UCSD-AML1 (cell line): Measurements from ENCODE around the gene SLC1A2.

Experiments used
- DNase-seq: peaks from one replicate; lab custom pipeline; 2025; ENCODE audit not compliant: unreplicated experiment; lab: John Stamatoyannopoulos, UW

Gene SLC1A2

DNA sequence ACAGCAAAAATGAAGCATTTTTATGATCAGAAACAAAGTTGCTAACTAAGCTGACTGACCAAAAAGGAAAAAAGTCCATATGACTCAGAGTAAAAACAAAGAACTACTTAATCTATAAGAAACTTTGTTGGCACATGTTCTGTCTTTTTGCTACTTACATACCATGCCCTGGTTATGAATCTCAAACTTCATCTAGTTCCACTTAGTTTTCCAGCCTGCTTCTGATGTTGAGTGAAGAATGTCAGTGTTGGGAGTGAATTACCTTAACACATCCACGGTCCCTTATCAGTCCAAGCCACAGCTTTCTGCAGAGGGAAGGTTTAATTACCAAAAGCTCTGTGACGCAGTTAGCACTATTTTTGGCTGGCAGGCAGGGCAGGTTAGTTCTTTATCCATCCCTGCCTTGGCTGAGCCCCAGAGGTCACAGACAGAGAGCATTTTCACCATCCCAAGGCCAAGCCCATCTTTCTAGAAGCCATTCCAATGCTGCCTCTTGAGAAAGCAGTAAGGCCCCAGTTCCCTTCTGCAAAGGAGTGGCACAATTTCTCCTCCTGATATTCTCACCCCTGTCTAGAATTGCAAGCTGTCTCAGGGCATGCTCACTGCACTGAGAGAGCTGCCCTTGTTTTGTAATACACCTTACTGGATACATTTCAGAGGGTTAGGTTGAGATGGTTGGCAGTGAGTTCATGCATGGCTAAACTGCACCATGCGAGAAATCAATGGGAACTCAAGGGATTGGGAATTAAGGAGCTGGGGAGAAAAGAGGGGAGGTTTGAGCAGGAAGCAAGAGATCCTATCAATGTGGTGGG, 67.1 kb downstream of the SLC1A2 start:
- no peak for DNase-seq

- no peak for DNase-seq
Measured at GRCh38 chr11:35349897-35350296, 69.5 kb downstream of the SLC1A2 start.

DNA sequence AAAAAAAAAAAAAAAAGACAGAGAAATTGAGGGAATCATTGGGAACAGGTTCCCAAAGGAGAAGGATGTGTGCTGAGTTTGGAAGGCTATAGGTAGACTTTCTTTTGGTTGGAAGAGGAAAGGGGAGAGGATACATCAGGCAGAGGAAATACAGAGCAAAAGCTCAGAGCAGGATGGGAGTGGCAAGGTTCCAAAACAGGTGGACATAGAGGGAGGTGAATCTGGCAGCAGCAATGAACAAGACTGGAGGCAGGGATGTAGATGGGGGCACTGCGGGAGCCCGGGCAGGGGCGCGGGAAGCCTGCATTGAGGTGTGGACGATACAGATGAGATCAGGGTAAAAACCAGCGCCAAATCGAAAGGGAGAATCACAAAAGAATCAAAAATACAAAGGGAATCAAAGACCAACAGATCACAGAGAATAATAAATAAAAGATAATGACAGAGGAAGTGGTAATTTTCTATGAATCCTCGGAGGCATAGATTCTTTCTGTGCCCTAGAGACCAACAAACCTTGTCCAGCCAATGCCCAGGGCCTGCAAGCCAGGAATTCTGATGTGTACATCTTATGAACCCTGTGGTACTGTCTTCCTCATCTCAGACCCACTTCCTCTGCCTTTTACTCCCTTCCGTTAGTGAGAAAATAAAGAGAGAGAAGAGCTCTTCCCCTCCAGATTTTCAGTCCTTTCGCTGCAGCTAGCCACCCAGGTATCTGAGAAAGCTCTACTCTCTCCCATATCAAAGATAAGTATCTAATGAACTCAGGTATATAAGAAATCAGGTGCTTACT, 70.3 kb downstream of the SLC1A2 start:
- DNase-seq, result no peak

DNA sequence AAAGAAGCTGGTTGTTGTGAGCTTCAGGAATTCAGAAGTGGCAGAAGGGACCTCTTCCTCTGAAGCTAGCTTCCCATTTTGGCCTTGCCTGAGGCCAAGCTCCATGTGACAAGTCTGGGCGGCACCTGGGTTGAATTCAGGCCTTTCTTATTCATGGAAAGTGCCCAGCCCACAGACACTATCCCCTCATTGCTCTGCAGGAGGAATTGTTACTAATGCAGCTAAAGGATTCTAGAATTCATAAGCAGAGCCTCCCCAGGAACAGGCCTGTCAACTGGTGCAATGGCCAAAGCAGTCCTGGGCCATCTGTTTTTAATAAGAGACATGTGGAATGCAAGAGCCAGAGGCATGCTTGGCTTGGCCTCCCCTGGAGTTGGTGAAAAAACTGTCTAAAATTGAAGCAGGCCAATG, 71.4 kb downstream of the SLC1A2 start:
- DNase-seq, result no peak

DNA sequence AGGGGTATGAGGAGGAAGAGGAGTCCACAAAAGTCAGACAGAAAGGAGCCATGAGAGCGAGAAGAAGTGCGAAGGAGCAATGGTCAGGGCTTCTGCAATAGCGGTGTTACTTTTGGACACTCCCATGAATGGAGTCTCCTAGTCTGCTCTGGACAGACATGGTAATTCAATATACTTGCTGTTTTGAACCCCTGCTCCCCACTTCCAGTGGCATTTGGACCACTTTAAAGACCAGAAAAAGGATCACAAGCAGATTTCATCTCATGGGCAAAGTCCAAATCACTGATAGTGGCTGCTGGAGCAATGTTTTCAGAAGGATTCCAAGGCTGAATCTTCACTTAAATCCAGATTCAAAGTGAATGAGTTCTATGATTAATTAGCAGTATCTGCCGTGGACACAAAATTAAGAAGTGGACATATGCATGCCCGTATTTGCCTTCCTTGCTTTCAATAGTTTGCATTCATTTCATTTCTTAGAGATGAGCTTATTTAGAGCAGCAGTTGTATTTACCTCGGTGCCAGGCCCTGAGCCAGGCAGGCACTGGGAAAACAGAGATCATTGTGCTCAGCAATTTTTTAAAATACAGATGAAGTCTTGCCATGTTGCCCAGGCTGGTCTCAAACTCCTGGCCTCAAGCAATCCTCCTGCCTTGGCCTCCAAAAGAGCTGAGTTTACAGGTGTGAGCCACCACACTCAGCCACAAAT, 72.0 kb downstream of the SLC1A2 start:
- no peak for DNase-seq

GRCh38 chr11:35346472-35347156, 72.7 kb downstream of the SLC1A2 start:
- no peak for DNase-seq

DNA sequence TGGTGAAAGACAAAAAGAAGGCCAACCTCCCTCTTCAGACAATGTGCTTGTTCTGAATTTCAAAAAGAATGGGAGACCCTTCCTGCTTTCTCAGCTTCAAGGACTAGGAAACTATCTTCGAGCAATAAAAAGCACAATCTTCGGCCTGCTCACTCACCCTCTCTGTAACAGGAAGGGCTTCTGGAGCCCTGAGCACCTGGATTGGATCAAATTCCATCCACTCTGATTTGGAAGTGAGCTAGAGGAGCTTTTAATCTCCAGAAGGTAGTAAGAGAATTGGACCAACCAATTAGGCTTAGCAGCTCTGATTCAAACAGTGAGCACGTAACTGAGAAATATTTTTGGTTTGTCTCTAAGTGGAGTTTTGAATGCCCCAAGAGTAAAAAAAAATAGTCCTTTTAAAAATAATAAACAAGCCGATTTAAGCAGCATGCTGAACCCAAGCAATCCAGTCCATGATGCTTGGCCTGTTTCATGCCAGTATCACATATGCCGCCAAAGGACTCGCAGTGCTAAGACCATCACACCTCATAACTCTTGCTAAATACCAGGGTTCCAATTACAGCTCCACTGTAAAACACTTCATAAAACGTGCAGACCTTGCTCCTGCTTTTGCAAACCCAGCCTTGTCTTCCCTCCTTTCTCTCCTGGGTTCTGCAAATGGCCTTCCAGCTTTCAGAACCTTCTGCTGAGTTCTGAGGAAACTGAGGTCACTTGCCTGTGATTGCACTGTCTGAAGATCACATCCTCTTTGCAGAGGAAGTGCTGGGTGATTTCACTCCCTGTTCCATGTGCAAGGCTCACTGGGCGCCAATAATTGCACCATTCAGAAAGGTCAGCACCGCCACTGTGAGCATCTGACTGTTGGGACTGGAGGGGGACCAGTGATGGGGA, 74.4 kb downstream of the SLC1A2 start:
- no peak for DNase-seq

DNA sequence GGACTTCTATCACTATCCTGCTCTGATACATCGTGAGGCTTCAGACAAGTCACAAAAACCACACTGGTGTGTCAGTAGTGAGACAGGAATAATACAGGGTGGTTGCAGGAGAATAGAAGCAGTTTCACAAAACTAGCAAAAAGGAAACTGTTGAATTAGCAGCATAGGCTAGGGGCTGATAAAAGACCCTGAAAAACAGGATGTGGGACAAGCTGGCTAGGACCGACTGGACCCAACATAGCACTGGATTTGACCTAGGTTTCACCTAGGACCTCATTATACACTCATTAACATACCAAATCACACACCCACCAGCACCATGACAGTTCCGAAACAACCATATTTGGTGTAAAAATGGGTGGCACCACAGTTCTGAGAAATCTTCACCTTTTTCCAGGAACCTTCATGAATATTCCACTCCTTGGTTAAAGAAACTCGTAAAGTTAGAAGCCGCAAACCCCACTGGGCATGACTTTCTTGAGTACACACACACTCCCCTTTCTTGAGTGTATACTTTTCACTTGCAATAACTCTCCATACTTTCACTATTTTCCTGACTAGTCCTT, 76.2 kb downstream of the SLC1A2 start:
- no peak for DNase-seq

DNA sequence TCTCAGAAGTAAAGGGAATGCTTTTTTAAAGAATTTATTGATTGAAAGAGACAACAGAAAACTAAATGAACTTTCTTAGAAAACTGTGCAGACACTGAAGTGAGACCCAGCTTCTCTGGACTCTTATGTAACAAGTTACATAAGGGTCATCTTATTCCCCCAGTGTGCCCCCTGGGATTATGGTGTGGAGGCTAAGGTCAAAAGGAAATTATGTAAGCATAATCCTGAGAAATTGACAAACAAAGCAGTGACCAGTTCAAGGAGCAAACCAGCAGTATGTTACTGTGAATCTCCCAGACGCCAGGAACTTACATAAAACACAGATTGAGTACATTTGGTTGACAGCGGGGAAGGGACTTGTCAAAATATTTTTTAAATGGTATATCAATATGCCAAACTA, 78.6 kb downstream of the SLC1A2 start:
- DNase-seq, result no peak

DNA sequence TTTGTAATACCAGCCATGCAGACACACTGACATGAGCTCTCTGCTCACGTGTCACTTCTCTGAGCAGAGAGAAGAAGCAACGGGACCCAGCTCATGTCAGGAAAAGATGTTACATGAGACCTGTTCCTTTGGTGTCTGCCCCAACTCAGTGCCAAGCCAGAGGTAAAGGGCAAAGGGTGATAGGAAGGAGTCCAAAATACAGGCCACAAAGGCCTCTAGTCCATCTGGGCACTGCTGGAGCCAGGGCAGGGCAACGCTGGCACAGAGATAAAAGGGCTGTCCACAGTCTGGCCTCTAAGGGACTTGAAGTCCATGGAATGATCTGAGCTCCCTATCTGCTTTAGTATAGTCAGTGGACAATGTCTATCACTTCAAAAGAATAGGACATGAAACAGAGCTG, 79.3 kb downstream of the SLC1A2 start:
- no peak for DNase-seq

GRCh38 chr11:35338921-35339320, 80.4 kb downstream of the SLC1A2 start:
- no peak for DNase-seq

GRCh38 chr11:35337914-35338305, 81.4 kb downstream of the SLC1A2 start:
- no peak for DNase-seq

DNA sequence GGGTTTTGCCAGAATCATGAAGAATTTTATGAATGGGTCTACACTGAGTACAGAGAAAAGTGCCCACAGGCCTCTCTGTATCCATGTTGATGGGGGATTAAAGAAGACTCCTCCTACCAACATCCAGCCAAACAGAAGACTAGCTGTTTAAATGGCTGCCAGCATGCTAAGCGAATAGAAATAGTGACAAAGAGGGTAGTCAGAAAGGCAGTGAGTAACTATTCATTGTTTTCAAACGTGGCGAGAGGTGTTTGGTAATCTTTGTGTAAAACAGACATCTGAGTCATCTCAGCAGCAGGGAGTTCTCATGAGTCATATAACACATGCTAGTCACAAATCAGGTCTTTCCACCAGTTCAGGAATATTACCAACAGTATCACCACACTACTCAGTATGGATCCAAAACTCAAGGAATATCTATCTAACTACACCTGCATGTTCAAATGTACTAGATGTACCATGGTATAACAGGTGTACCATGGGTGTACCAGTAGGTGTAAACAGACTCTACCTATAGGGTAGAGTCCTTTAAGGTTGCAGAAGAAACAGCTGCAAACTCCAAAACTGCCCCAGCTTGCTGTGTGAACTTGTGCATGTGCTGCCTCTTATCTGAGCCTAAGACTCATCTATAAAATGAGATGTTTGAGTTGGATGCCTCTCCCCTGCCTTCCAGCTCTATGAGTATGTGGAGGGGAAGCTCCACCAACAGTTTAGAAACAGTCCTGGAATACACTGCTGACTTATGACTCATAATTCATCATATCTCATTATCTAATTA, 82.0 kb downstream of the SLC1A2 start:
- no peak for DNase-seq

DNA sequence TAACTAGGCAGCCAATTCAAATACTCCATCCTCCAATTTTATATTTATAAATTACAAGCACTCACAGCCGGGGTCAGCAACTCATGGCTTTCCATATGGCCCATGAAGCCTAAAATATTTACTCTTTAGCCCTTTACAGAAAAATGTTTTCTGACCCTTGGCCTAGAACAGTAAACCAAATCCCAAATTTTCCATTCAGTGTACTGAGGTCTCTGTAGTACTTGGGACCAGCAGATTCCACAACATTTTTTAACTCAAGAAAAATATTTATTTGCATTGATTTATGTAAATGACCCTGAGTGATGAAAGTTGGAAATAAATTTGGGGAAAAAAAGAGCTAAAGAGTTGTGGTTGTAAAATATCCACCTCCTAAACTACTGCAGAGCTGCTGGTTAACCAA, 82.6 kb downstream of the SLC1A2 start:
- DNase-seq, result no peak

- no peak for DNase-seq
Measured at GRCh38 chr11:35335226-35335625, 84.1 kb downstream of the SLC1A2 start.

DNA sequence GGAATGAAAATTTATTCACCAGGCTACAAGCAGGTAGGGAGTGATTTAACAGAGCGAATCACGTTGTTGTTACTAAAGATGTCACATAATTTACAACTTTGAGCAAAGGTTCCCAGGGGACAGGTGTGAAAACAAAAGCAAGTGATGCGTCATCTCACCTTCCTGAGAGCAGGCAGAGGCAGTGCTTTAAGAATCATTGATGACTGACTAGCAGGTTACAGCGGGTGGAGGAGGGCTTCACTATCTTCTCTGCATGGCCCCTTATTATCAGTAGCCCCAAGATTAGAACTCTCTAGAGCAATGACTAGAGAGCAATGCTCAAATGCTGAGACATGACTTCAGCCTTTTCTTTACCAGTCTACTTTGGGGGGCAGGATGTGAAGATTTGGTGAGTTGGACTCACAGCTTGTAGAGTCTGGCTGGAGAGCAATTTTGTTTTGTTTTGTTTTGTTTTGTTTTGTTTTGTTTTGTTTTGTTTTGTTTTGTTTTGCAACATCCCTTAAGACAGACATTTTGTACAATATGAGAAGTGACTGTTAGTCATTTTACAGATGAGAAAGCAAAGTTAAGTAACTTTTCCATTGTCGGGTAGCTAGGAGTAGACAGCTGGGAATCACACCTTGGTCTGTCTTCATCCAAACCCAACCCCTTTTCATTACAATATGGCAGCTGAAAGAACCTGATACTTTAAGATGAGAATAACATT, 84.8 kb downstream of the SLC1A2 start:
- DNase-seq, result no peak

DNA sequence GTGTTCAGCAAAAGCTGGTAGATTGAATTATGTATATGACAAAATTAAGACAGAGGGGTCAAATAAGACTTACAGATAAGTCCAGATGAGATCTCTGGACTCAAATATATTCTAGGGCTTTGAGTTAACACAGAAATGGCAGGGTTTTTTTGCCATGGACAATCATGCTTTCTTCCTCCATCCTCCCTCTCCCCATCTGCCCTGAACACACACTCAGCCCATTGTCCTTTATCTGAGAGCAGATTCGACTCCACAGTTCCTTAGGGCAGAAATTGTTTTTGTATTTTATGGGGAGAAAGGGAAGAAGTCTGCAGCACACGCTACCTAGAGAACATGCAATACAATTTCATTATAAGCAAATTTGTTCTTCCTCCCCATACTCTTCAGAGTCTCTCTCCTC, 86.8 kb downstream of the SLC1A2 start:
- no peak for DNase-seq

DNA sequence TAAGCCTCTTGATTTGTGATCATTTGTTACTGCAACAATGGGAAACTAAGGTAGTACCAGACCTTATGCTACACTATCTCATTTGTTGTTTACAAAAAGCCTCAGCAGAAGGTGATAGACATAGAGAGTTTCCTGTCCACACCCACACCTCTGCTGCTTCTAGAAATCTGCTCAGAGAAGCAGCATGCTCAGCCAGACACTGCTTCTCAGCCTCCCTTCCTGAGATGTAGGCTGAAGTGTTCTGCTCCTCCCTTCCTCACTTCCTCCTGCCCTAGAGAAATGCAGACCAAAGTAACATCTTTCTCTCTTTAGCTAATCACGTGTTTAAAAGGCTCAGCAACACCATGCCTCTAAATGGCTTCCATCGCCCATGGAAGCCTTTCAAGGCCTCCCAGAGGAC, 88.4 kb downstream of the SLC1A2 start:
- no peak for DNase-seq
